H9 (cell line): Measurements from ENCODE around the gene RABGAP1L. TPM values are rescaled to one million over a fixed set of nuclear protein-coding genes. Genes with fewer than 3 reads are reported as not detected.

ENCODE experiments used
- DNase-seq: peaks from one replicate; pipeline ENCODE4 v3.0.0-alpha.2; 2017
- H2AFZ ChIP-seq: one replicate; pipeline ENCODE4 v1.6.1; 2013; ENCODE audit warnings: mild to moderate bottlenecking, low read length, control low read depth, moderate library complexity
- H2AK5ac ChIP-seq: 2 replicates; pipeline ENCODE4 v1.6.1; 2013; ENCODE audit warnings: low read length, control low read depth, mixed read lengths; ENCODE audit not compliant: insufficient read length
- H2BK120ac ChIP-seq: one replicate; pipeline ENCODE4 v1.6.1; 2013; ENCODE audit warnings: low read depth, mild to moderate bottlenecking, low read length, control low read depth, inconsistent platforms; ENCODE audit not compliant: poor library complexity, severe bottlenecking
- H2BK12ac ChIP-seq: 2 replicates; pipeline ENCODE4 v1.6.1; 2013; ENCODE audit warnings: low read length, control low read depth, mixed read lengths, low read depth; ENCODE audit not compliant: insufficient read length
- H2BK15ac ChIP-seq: 2 replicates; pipeline ENCODE4 v1.6.1; 2013; ENCODE audit warnings: low read depth, low read length, control low read depth
- H2BK20ac ChIP-seq: one replicate; pipeline ENCODE4 v1.6.1; 2013; ENCODE audit warnings: low read depth, mild to moderate bottlenecking, low read length, control low read depth, inconsistent platforms; ENCODE audit not compliant: poor library complexity, severe bottlenecking
- H2BK5ac ChIP-seq: 2 replicates; pipeline ENCODE4 v1.6.1; 2013; ENCODE audit warnings: low read length, control low read depth, mixed read lengths; ENCODE audit not compliant: insufficient read length
- H3K14ac ChIP-seq: 2 replicates; pipeline ENCODE4 v1.6.1; 2013; ENCODE audit warnings: low read length, control low read depth; ENCODE audit not compliant: insufficient read depth
- H3K18ac ChIP-seq: 2 replicates; pipeline ENCODE4 v1.6.1; 2013; ENCODE audit warnings: low read depth, mild to moderate bottlenecking, mixed read lengths, low read length, control low read depth; ENCODE audit not compliant: insufficient read length
- H3K23ac ChIP-seq: 2 replicates; pipeline ENCODE4 v1.6.1; 2013; ENCODE audit warnings: low read length, control low read depth, mixed read lengths, low read depth; ENCODE audit not compliant: insufficient read length
- H3K23me2 ChIP-seq: 2 replicates; pipeline ENCODE4 v1.6.1; 2013; ENCODE audit warnings: low read depth, mild to moderate bottlenecking, mixed read lengths, low read length, control low read depth; ENCODE audit not compliant: insufficient read length, poor library complexity, severe bottlenecking
- H3K27ac ChIP-seq: 2 replicates; pipeline ENCODE4 v1.5.1; 2013; ENCODE audit warnings: low read length, control low read depth, mixed read lengths, low read depth; ENCODE audit not compliant: insufficient read length
- H3K27me3 ChIP-seq: 2 replicates; pipeline ENCODE4 v1.6.1; 2013; ENCODE audit warnings: low read length, control low read depth, inconsistent platforms; ENCODE audit not compliant: insufficient read depth
- H3K4ac ChIP-seq: 2 replicates; pipeline ENCODE4 v1.6.1; 2013; ENCODE audit warnings: low read depth, mild to moderate bottlenecking, control low read depth, inconsistent platforms, low read length, moderate library complexity
- H3K4me1 ChIP-seq: 2 replicates; pipeline ENCODE4 v1.6.1; 2013; ENCODE audit warnings: low read length, control low read depth, inconsistent platforms; ENCODE audit not compliant: insufficient read depth
- H3K4me2 ChIP-seq: 2 replicates; pipeline ENCODE4 v1.6.1; 2013; ENCODE audit warnings: low read length, control low read depth, mixed read lengths; ENCODE audit not compliant: insufficient read length, insufficient read depth
- H3K56ac ChIP-seq: 2 replicates; pipeline ENCODE4 v1.6.1; 2013; ENCODE audit warnings: low read depth, mild to moderate bottlenecking, mixed read lengths, low read length, control low read depth; ENCODE audit not compliant: insufficient read length
- H3K79me1 ChIP-seq: 2 replicates; pipeline ENCODE4 v1.6.1; 2013; ENCODE audit warnings: low read depth, mild to moderate bottlenecking, moderate library complexity, low read length, control low read depth, inconsistent platforms; ENCODE audit not compliant: insufficient read depth, poor library complexity, severe bottlenecking
- H3K79me2 ChIP-seq: 2 replicates; pipeline ENCODE4 v1.6.1; 2013; ENCODE audit warnings: low read length, control low read depth, inconsistent platforms; ENCODE audit not compliant: insufficient read depth
- H3K9ac ChIP-seq: 2 replicates; pipeline ENCODE4 v1.6.1; 2013; ENCODE audit warnings: low read length, control low read depth, mixed read lengths; ENCODE audit not compliant: insufficient read length; ENCODE audit errors: extremely low read depth
- H3K9me3 ChIP-seq: one replicate; pipeline ENCODE4 v1.6.1; 2013; ENCODE audit warnings: low read depth, low read length, inconsistent platforms; ENCODE audit not compliant: control insufficient read depth
- H3T11ph ChIP-seq: one replicate; pipeline ENCODE4 v1.6.1; 2013; ENCODE audit warnings: mild to moderate bottlenecking, low read length, control low read depth, inconsistent platforms
- H4K20me1 ChIP-seq: one replicate; pipeline ENCODE4 v1.6.1; 2013; ENCODE audit not compliant: control insufficient read depth, insufficient read length, insufficient read depth
- H4K5ac ChIP-seq: 2 replicates; pipeline ENCODE4 v1.6.1; 2013; ENCODE audit warnings: low read depth, mild to moderate bottlenecking, mixed read lengths, low read length, control low read depth; ENCODE audit not compliant: insufficient read length
- H4K8ac ChIP-seq: replicated peaks from 2 replicates; pipeline ENCODE4 v1.6.1; 2013; ENCODE audit warnings: low read length, control low read depth, mixed read lengths, low read depth; ENCODE audit not compliant: insufficient read length
- H4K91ac ChIP-seq: 2 replicates; pipeline ENCODE4 v1.6.1; 2013; ENCODE audit warnings: low read depth, mild to moderate bottlenecking, moderate library complexity, mixed read lengths, low read length, control low read depth; ENCODE audit not compliant: insufficient read length
- H3K27ac Mint-ChIP-seq, 3 experiments: 2 replicates in 2 of 3; 3 replicates in 1 of 3; pipeline ENCODE4 v1.8.0; 2020 to 2021; ENCODE audit warnings: mixed read lengths in 3 of 3, mild to moderate bottlenecking in 1 of 3, moderate library complexity in 1 of 3
- H3K27me3 Mint-ChIP-seq: 2 replicates; pipeline ENCODE4 v1.8.0; 2021; ENCODE audit warnings: low read depth, mild to moderate bottlenecking, moderate library complexity, mixed read lengths
- H3K36me3 Mint-ChIP-seq, 3 experiments: 2 replicates in 2 of 3; 3 replicates in 1 of 3; pipeline ENCODE4 v1.8.0; 2020 to 2021; ENCODE audit warnings: low read depth in 3 of 3, mixed read lengths in 3 of 3; ENCODE audit not compliant: insufficient read depth in 1 of 3
- H3K4me1 Mint-ChIP-seq, 2 experiments: 2 replicates each; pipeline ENCODE4 v1.8.0; 2020; ENCODE audit warnings: mixed read lengths in 2 of 2
- H3K4me3 Mint-ChIP-seq, 2 experiments: 2 replicates in 1 of 2; 3 replicates in 1 of 2; pipeline ENCODE4 v1.8.0; 2020 to 2021; ENCODE audit warnings: mild to moderate bottlenecking in 2 of 2, mixed read lengths in 2 of 2, moderate library complexity in 1 of 2
- H3K9me3 Mint-ChIP-seq, 2 experiments: 2 replicates in 1 of 2; 3 replicates in 1 of 2; pipeline ENCODE4 v1.8.0; 2020; ENCODE audit warnings: mild to moderate bottlenecking in 2 of 2, mixed read lengths in 2 of 2, moderate library complexity in 1 of 2
- CTCF ChIP-seq: fragments of 200-600 bp; sonication (generic); conservative IDR thresholded peaks from 3 replicates; pipeline ENCODE4 v1.8.0; 2021; ENCODE audit warnings: antibody characterized with exemption, mild to moderate bottlenecking
- WGBS: extraction: QIAGEN DNeasy Blood & Tissue Kit; methylation state at CpG from one replicate; pipeline ENCODE4 v1.1.7; 2013; ENCODE audit warnings: missing lambda C conversion rate, low lambda C conversion rate, mixed read lengths; ENCODE audit not compliant: insufficient read length; ENCODE audit errors: extremely low coverage; 5-methylcytosine and 5-hydroxymethylcytosine counted together
- total RNA-seq: library from RNA; stranded (reverse); gene quantifications from 2 replicates; pipeline ENCODE4 v1.2.1, GENCODE V29; 2021

The RABGAP1L gene
- total RNA-seq, 1 experiment from 2014 or later = 147 TPM

DNA sequence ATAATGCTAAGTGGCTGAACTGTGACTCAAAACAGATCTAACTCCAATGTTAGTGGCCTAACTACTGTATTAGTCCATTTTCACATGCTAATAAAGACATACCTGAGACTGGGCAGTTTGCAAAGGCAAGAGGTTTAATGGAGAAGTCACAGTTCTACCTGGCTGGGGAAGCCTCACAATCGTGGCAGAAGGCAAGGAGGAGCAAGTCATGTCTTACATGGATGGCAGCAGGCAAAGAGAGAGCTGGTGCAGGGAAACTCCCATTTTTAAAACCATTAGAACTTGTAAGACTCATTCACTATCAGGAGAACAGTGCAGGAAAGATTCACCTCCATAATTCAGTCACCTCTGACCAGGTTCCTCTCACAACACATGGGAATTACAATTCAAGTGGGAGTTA is 760.8 kb downstream of the RABGAP1L start:
- H3K9me3 Mint-ChIP-seq = peaks cover 4 to 6% of the 10 kb centered on the region in 2 experiments; a peak in 4 of 5 replicates
- H3K27ac ChIP-seq = no peak overlapping the region
- no peaks in the 10 kb centered on the region for H3K9me3 ChIP-seq
- no peaks in the 10 kb centered on the region for H3K27me3 Mint-ChIP-seq
- no CpG with 5 or more reads among the region's 1 CpG for WGBS
- H3K23me2 ChIP-seq = no peaks in the 10 kb centered on the region
- no peak overlapping the region for H2AK5ac ChIP-seq
- no peaks in the 10 kb centered on the region for H3K4me1 ChIP-seq
- no peak overlapping the region for H3K4me3 Mint-ChIP-seq
- TF ChIP-seq CTCF = no peak
- no peak overlapping the region for H3K23ac ChIP-seq
- peaks cover 8% of the 10 kb centered on the region for H3K79me2 ChIP-seq
- peaks cover 26 to 65% (median 57%) of the 10 kb centered on the region in 3 experiments for H3K36me3 Mint-ChIP-seq
- no peak overlapping the region for H2BK20ac ChIP-seq
- no peak for DNase-seq
- no peaks in the 10 kb centered on the region for H3K27me3 ChIP-seq
- peak overlapping the region in 1 of 3 experiments; percentile 61; a peak in 2 of 7 replicates for H3K27ac Mint-ChIP-seq
- no peak overlapping the region for H2BK12ac ChIP-seq
- no peak overlapping the region for H2BK15ac ChIP-seq
- H4K91ac ChIP-seq = no peak overlapping the region
- H3T11ph ChIP-seq = no peak overlapping the region
- no peak overlapping the region for H3K14ac ChIP-seq
- H4K20me1 ChIP-seq = no peaks in the 10 kb centered on the region
- H2AFZ ChIP-seq = no peak overlapping the region
- H3K4me2 ChIP-seq = no peak overlapping the region
- no peak overlapping the region for H3K4ac ChIP-seq
- no peak overlapping the region for H4K8ac ChIP-seq
- no peak overlapping the region for H4K5ac ChIP-seq
- H3K4me1 Mint-ChIP-seq = peaks cover 11 to 13% of the 10 kb centered on the region in 2 experiments
- peaks cover 15% of the 10 kb centered on the region for H3K79me1 ChIP-seq
- H2BK120ac ChIP-seq = no peak overlapping the region
- H3K56ac ChIP-seq = no peak overlapping the region
- H2BK5ac ChIP-seq = no peak overlapping the region
- no peak overlapping the region for H3K9ac ChIP-seq
- H3K18ac ChIP-seq = no peak overlapping the region
